Keratinocyte (primary cell): ENCODE data around the gene ZBTB17. TPM values are rescaled to one million over a fixed set of nuclear protein-coding genes. Genes with fewer than 3 reads are reported as not detected.

ENCODE experiments used
- DNase-seq: peaks from one replicate; pipeline ENCODE4 v3.0.0-alpha.2; 2011; ENCODE audit warnings: low read depth, missing footprints, low spot score
- FAIRE-seq: peaks from 2 replicates; lab custom pipeline; 2011; peaks lifted over from hg19 to GRCh38; lab: Jason Lieb, UNC
- H2AFZ ChIP-seq: 2 replicates; pipeline ENCODE4 v1.6.0; 2012; ENCODE audit warnings: low read length, control low read depth, inconsistent platforms; ENCODE audit not compliant: control insufficient read depth
- H3K27ac ChIP-seq: 2 replicates; pipeline ENCODE4 v1.5.1; 2011; ENCODE audit warnings: low read length; ENCODE audit not compliant: control insufficient read depth, insufficient read depth
- H3K27me3 ChIP-seq: 3 replicates; pipeline ENCODE4 v1.6.0; 2011; ENCODE audit warnings: low read length; ENCODE audit not compliant: control insufficient read depth, insufficient read depth; ENCODE audit errors: extremely low read depth
- H3K36me3 ChIP-seq, 2 experiments: 2 replicates in 1 of 2; 3 replicates in 1 of 2; pipeline ENCODE4 v1.5.1; 2011; ENCODE audit warnings: low read length in 2 of 2, mild to moderate bottlenecking in 1 of 2; ENCODE audit not compliant: control insufficient read depth in 2 of 2, insufficient read depth in 2 of 2; ENCODE audit errors: extremely low read depth in 1 of 2
- H3K4me1 ChIP-seq: 3 replicates; pipeline ENCODE4 v1.5.1; 2011; ENCODE audit warnings: low read length; ENCODE audit not compliant: control insufficient read depth, insufficient read depth; ENCODE audit errors: extremely low read depth
- H3K4me2 ChIP-seq: 3 replicates; pipeline ENCODE4 v1.6.0; 2011; ENCODE audit warnings: low read depth, low read length; ENCODE audit not compliant: control insufficient read depth, insufficient read depth; ENCODE audit errors: extremely low read depth
- H3K4me3 ChIP-seq, 3 experiments: fragments of 200-600 bp in 1 of 3; sonication (generic) in 1 of 3; 2 replicates in 2 of 3; 3 replicates in 1 of 3; pipeline ENCODE4 v1.5.1; 2011 to 2016; ENCODE audit warnings: low read length in 3 of 3, mild to moderate bottlenecking in 3 of 3, control low read depth in 2 of 3, inconsistent platforms in 1 of 3, low read depth in 1 of 3, mixed read lengths in 1 of 3, mixed run types in 1 of 3, moderate library complexity in 1 of 3; ENCODE audit not compliant: control insufficient read depth in 2 of 3, insufficient read depth in 2 of 3; ENCODE audit errors: extremely low read depth in 1 of 3
- H3K79me2 ChIP-seq: 2 replicates; pipeline ENCODE4 v1.6.0; 2012; ENCODE audit warnings: low read length; ENCODE audit not compliant: control insufficient read depth, insufficient read depth
- H3K9ac ChIP-seq: 3 replicates; pipeline ENCODE4 v1.6.0; 2011; ENCODE audit warnings: low read length; ENCODE audit not compliant: control insufficient read depth, insufficient read depth; ENCODE audit errors: extremely low read depth
- H3K9me1 ChIP-seq: 3 replicates; pipeline ENCODE4 v1.6.0; 2011; ENCODE audit warnings: low read length; ENCODE audit not compliant: control insufficient read depth, insufficient read depth; ENCODE audit errors: extremely low read depth
- H3K9me3 ChIP-seq: 2 replicates; pipeline ENCODE4 v1.5.1; 2012; ENCODE audit warnings: low read depth, low read length; ENCODE audit not compliant: control insufficient read depth
- H4K20me1 ChIP-seq: 3 replicates; pipeline ENCODE4 v1.6.0; 2011; ENCODE audit warnings: low read length; ENCODE audit not compliant: control insufficient read depth, insufficient read depth; ENCODE audit errors: extremely low read depth
- CTCF ChIP-seq, 3 experiments: IDR thresholded peaks in 1 of 3; conservative IDR thresholded peaks in 1 of 3; optimal IDR thresholded peaks in 1 of 3; 2 replicates in 2 of 3; 3 replicates in 1 of 3; pipeline versions ENCODE3 to v1.5.1; 2011; ENCODE audit warnings: low read length in 3 of 3, mild to moderate bottlenecking in 3 of 3, moderate library complexity in 2 of 3, control low read depth in 1 of 3, inconsistent platforms in 1 of 3; ENCODE audit not compliant: insufficient read depth in 2 of 3; ENCODE audit errors: extremely low read depth in 1 of 3
- EZH2 ChIP-seq: IDR thresholded peaks from one replicate; pipeline ENCODE4 v1.6.1; 2012; ENCODE audit warnings: inconsistent platforms, mild to moderate bottlenecking, low read length, moderate library complexity
- dilution Hi-C: fragments of 300-500 bp; cut with MboI; formaldehyde crosslinking; loops from one replicate; pipeline ENCODE4 v1.7.0; 2020; ENCODE audit warnings: low sequenced_read_pairs; ENCODE audit not compliant: extremely low pct_ligation_motif_present
- polyA plus RNA-seq, 5 experiments: library from polyadenylated mRNA; depleted of rRNA in 3 of 5; stranded (reverse) in 3 of 5; stranded (forward) in 1 of 5; unstranded in 1 of 5; fragments of >200 nt; gene quantifications; 1 replicate in 1 of 5; 2 replicates in 3 of 5; 3 replicates in 1 of 5; pipeline versions ENCODE4 v1.2.1 to v1.2.3, GENCODE V29; 2011 to 2012; ENCODE audit warnings: missing spikeins in 2 of 5, low read depth in 1 of 5, low replicate concordance in 1 of 5

The ZBTB17 gene
- polyA plus RNA-seq, 1 donor (not counting 4 experiments of a cell fraction or from before 2014, with no cell fraction given) = 18.4 TPM

- H4K20me1 ChIP-seq = no peaks in the 10 kb centered on the region
- H3K79me2 ChIP-seq = peaks cover 59% of the 10 kb centered on the region
These were observed 7.7 kb downstream of the ZBTB17 start for GRCh38 chr1:15968172-15968571.

DNA sequence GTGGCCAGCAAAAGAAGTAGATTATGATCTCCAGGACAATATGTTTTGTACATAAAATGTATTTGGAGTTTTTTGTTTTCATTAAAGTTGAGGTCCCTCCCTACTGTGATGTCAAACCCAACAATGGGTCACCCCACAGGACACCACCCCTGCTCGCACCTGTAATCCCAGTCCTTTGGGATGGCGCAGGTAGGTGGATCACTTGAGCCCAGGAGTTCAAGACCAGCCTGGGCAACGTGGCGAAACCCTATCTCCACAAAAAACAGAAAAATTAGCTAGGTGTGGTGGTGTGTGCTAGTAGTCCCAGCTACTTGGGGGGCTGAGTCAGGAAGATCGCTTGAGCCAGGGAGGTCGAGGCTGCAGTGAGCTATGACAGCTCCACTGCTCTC, 9.0 kb downstream of the ZBTB17 start:
- H3K27ac ChIP-seq = no peak overlapping the region
- H3K4me2 ChIP-seq = no peak overlapping the region
- no peaks in the 10 kb centered on the region for H4K20me1 ChIP-seq
- no peak overlapping the region for H2AFZ ChIP-seq
- H3K4me3 ChIP-seq = no peak overlapping the region
- no peaks in the 10 kb centered on the region for H3K27me3 ChIP-seq
- peaks cover 9% of the 10 kb centered on the region for H3K4me1 ChIP-seq
- DNase-seq (no peak), FAIRE-seq (no peak)
- H3K9ac ChIP-seq = no peak overlapping the region
- peaks cover 56% of the 10 kb centered on the region for H3K79me2 ChIP-seq
- H3K9me1 ChIP-seq = no peaks in the 10 kb centered on the region
- H3K9me3 ChIP-seq = no peaks in the 10 kb centered on the region
- TF ChIP-seq CTCF (optimal IDR thresholded peaks at IDR 0.05 in 1 of 3, IDR thresholded peaks at IDR 0.05 in 1 of 3, conservative IDR thresholded peaks at IDR 0.05 in 1 of 3; ENCODE audit: extremely low read depth in 1 of 3, insufficient read depth in 2 of 3, low read length in 3 of 3) = no peak
- TF ChIP-seq EZH2 = no peak
- dilution Hi-C loops = no loop called here
- peaks cover 10 to 23% of the 10 kb centered on the region in 2 experiments for H3K36me3 ChIP-seq

More at GRCh38 chr1:15968172-15968571, 7.7 kb downstream of the ZBTB17 start:
- peaks cover 15 to 29% of the 10 kb centered on the region in 2 experiments for H3K36me3 ChIP-seq
- no peak for FAIRE-seq
- no peak overlapping the region for H2AFZ ChIP-seq
- dilution Hi-C loops = no loop called here
- no peaks in the 10 kb centered on the region for H3K27me3 ChIP-seq
- no peak overlapping the region for H3K27ac ChIP-seq
- DNase-seq = no peak
- no peak overlapping the region for H3K4me2 ChIP-seq
- no peak overlapping the region for H3K9ac ChIP-seq
- H3K4me1 ChIP-seq = peaks cover 9% of the 10 kb centered on the region
- H3K9me3 ChIP-seq = no peaks in the 10 kb centered on the region
- no peak overlapping the region for H3K4me3 ChIP-seq
- TF ChIP-seq EZH2 = no peak
- TF ChIP-seq CTCF (optimal IDR thresholded peaks at IDR 0.05 in 1 of 3, IDR thresholded peaks at IDR 0.05 in 1 of 3, conservative IDR thresholded peaks at IDR 0.05 in 1 of 3; ENCODE audit: extremely low read depth in 1 of 3, insufficient read depth in 2 of 3, low read length in 3 of 3) = no peak
- H3K9me1 ChIP-seq = no peaks in the 10 kb centered on the region
